ENCODE measurements around the gene PRKG1. TPM values are rescaled to one million over a fixed set of nuclear protein-coding genes. Genes with fewer than 3 reads are reported as not detected.

PRKG1 gene
- total RNA-seq, 2 experiments from 2014 or later, result not detected

DNA sequence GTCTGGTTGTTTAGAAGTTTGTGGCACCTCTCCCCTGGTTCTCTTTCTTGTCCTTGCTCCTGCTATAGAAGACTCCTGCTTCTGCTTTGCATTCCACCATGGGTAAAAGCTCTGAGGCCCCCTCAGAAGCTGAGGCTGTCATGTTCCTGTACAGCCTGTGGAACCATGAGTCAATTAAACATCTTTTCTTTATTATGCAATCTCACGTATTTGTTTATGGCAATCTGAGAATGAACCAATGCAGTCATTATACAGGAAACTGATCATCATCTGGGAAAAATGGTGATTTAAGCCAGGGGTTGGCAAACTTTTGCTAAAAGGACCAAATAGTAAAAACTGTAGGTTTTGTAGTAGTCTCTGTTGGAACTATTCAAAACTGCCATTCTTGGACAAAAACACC lies 449.8 kb downstream of the PRKG1 start:
- DNase-seq, result no peak
- H3K36me3 Mint-ChIP-seq, result no peaks in the 10 kb centered on the region
- peaks cover 1% of the 10 kb centered on the region for H3K27me3 Mint-ChIP-seq
- intact Hi-C loops (cut with micrococcal nuclease), result no loop called here
- no peak overlapping the region for H3K4me3 Mint-ChIP-seq
- ChIA-PET CTCF (no interaction called here), POLR2A (no interaction called here)
- no peaks in the 10 kb centered on the region for H3K9me3 Mint-ChIP-seq
- H3K27ac Mint-ChIP-seq, result no peak overlapping the region
- H3K4me1 Mint-ChIP-seq (ENCODE audit: low read depth), result no peaks in the 10 kb centered on the region

DNA sequence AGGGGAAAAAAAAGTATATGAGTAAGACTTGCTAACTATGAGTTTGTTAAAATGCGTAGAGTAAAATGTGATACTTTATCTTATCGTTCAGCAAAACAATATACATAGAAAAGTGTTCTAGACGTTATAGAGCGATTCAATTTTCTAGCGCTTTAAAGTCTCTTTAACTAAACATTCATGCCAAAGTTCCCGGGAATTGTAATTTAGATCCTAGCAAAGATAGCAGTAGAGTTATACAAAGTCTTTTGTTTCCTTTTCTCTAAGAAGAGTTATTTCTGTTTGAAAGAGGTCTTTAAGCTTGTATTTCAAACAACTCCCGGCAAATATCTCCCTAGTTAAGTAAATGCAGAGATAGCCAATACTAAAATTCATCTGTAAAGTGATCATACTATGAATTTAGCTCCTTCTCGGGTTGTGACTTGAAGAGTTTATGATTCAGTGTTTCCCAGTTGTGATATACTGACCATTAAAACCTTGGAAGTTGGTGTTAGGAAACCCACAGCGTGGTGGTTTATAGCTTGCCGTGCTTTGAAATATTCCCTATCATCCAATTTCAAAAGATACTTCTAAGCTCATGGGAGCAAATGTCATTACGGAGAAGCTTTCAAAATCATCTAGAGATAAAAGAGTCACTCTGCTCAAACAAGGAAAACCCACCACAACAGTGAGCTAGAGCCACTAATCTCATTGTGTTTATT lies 453.4 kb downstream of the PRKG1 start:
- ChIA-PET CTCF (interaction anchor here (1.1 kb wide), 1 partner anchor 22 kb away, joined by 3 read pairs; no protein-coding TSS in a partner anchor), POLR2A (no interaction called here)
- Mint-ChIP-seq H3K4me3 (no peak overlapping the region), H3K27me3 (peaks cover 1% of the 10 kb centered on the region), H3K9me3 (no peaks in the 10 kb centered on the region), H3K4me1 (ENCODE audit: low read depth) (no peaks in the 10 kb centered on the region), H3K36me3 (no peaks in the 10 kb centered on the region), H3K27ac (no peak overlapping the region)
- intact Hi-C loops (cut with micrococcal nuclease), result no loop called here
- DNase-seq, result no peak

DNA sequence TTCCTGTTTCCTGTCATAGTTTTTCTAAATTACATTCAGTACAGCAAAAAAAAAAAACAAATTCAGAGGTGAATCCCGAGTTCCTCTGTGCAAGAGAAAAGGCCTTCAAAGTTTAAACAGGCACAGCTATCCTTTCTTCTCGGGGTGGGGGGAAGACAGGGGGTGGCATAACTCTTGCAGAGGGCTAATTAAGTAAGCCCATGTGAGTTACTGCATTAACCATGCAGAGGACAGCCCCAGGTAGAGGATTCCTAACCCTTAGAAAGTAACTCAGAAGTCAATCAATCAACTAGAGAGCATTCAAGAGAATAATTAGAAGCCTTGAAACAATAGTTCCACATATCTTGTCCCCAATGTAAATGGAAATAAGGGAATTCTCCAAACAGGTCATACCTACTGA lies 454.2 kb downstream of the PRKG1 start:
- ChIA-PET POLR2A (no interaction called here), CTCF (interaction anchor here (1.1 kb wide), 1 partner anchor 21 kb away, joined by 3 read pairs; no protein-coding TSS in a partner anchor)
- H3K9me3 Mint-ChIP-seq, result no peaks in the 10 kb centered on the region
- H3K27me3 Mint-ChIP-seq, result peaks cover 1% of the 10 kb centered on the region
- H3K4me3 Mint-ChIP-seq, result no peak overlapping the region
- H3K27ac Mint-ChIP-seq, result no peak overlapping the region
- intact Hi-C loops (cut with micrococcal nuclease), result no loop called here
- no peaks in the 10 kb centered on the region for H3K36me3 Mint-ChIP-seq
- no peaks in the 10 kb centered on the region for H3K4me1 Mint-ChIP-seq (ENCODE audit: low read depth)
- DNase-seq, result no peak

DNA sequence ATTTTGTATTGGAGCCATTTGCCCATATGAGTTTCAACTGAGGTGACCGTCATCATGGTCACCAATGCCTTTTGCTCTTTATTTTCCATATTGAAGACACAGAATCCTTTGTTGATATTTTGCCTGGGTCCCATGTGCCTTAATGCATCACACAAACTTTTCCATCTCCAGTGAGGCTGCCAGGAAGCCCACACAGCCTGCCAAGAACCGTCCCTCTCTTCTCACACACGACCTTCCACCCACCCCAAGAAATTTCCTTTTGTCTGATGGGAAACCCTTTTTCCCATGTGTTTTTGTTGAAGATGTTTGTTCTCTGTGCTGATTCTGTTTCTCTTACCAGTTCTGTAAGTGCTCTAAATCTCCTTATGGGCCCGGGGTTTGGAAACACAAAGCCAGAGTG lies 456.3 kb downstream of the PRKG1 start:
- Mint-ChIP-seq H3K4me1 (ENCODE audit: low read depth) (no peaks in the 10 kb centered on the region), H3K36me3 (no peaks in the 10 kb centered on the region), H3K4me3 (no peak overlapping the region), H3K27me3 (no peaks in the 10 kb centered on the region), H3K9me3 (no peaks in the 10 kb centered on the region), H3K27ac (no peak overlapping the region)
- DNase-seq, result no peak
- ChIA-PET CTCF (interaction anchor here (0.6 kb wide), 1 partner anchor 299 kb away, joined by 3 read pairs; no protein-coding TSS in a partner anchor), POLR2A (no interaction called here)
- intact Hi-C loops (cut with micrococcal nuclease), result no loop called here

GRCh38 chr10:51532044-51532443 lies 457.8 kb downstream of the PRKG1 start:
- no peak for DNase-seq
- intact Hi-C loops (cut with micrococcal nuclease), result no loop called here
- Mint-ChIP-seq H3K27ac (no peak overlapping the region), H3K9me3 (no peaks in the 10 kb centered on the region), H3K36me3 (no peaks in the 10 kb centered on the region), H3K4me1 (ENCODE audit: low read depth) (no peaks in the 10 kb centered on the region), H3K27me3 (no peaks in the 10 kb centered on the region), H3K4me3 (no peak overlapping the region)
- ChIA-PET POLR2A (no interaction called here), CTCF (interaction anchor here (0.6 kb wide), 1 partner anchor 20 kb away, joined by 3 read pairs; no protein-coding TSS in a partner anchor)

GRCh38 chr10:51542853-51543252 lies 468.6 kb downstream of the PRKG1 start:
- CTCF ChIA-PET, result no interaction called here
- intact Hi-C loops (cut with micrococcal nuclease), result no loop called here
- Mint-ChIP-seq H3K4me1 (ENCODE audit: low read depth) (no peaks in the 10 kb centered on the region), H3K27ac (no peak overlapping the region), H3K27me3 (no peaks in the 10 kb centered on the region), H3K9me3 (no peaks in the 10 kb centered on the region), H3K36me3 (no peaks in the 10 kb centered on the region), H3K4me3 (no peak overlapping the region)
- no peak for DNase-seq
- POLR2A ChIA-PET, result no interaction called here

DNA sequence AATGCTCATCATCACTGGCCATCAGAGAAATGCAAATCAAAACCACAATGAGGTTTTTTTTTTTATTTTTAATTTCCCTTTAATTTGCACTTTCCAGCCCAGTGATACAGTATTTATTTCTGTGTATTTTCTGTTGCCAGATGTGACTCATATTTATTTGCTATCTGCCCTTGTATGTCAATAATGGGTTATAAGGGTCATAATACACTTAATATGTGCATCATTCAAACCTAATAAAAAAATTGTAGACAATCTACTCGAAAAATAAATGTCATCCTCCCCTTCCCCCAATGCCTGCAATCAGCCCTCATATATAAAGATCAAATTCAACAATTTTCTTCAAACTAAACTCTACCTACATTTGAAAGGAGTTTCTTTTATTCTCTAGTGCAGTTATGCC lies 470.6 kb downstream of the PRKG1 start:
- H3K9me3 Mint-ChIP-seq, result no peaks in the 10 kb centered on the region
- H3K27me3 Mint-ChIP-seq, result no peaks in the 10 kb centered on the region
- POLR2A ChIA-PET, result no interaction called here
- intact Hi-C loops (cut with micrococcal nuclease), result no loop called here
- CTCF ChIA-PET, result no interaction called here
- DNase-seq, result no peak
- no peaks in the 10 kb centered on the region for H3K4me1 Mint-ChIP-seq (ENCODE audit: low read depth)
- H3K27ac Mint-ChIP-seq, result no peak overlapping the region
- no peak overlapping the region for H3K4me3 Mint-ChIP-seq
- H3K36me3 Mint-ChIP-seq, result no peaks in the 10 kb centered on the region

- Mint-ChIP-seq H3K4me1 (ENCODE audit: low read depth) (no peaks in the 10 kb centered on the region), H3K27me3 (no peaks in the 10 kb centered on the region), H3K4me3 (no peak overlapping the region), H3K27ac (no peak overlapping the region), H3K9me3 (no peaks in the 10 kb centered on the region), H3K36me3 (no peaks in the 10 kb centered on the region)
- POLR2A ChIA-PET, result no interaction called here
- CTCF ChIA-PET, result no interaction called here
- intact Hi-C loops (cut with micrococcal nuclease), result no loop called here
- no peak for DNase-seq
Measured at GRCh38 chr10:51547941-51548340, 473.7 kb downstream of the PRKG1 start.

DNA sequence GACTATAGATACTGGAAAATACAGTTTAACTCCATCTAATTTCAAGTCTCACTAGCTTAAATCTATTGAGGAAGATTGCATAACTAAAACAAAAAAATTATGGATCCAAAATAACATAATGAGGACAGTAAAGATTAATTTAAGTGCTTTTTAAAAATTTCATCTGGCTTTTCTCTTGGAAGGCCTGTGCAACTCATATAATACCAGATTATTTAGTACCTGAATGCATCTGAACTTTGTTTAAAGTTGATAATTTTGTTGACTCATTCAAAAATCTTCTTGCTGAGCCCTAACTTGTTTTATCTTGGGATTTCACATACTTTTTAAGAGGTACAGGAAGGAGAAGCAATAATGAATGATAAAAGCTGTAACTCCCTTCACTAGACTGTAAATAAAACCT lies 478.6 kb downstream of the PRKG1 start:
- H3K27me3 Mint-ChIP-seq, result peaks cover 1% of the 10 kb centered on the region
- H3K9me3 Mint-ChIP-seq, result no peaks in the 10 kb centered on the region
- H3K36me3 Mint-ChIP-seq, result no peaks in the 10 kb centered on the region
- DNase-seq, result no peak
- intact Hi-C loops (cut with micrococcal nuclease), result no loop called here
- H3K27ac Mint-ChIP-seq, result no peak overlapping the region
- ChIA-PET CTCF (no interaction called here), POLR2A (no interaction called here)
- H3K4me3 Mint-ChIP-seq, result no peak overlapping the region
- H3K4me1 Mint-ChIP-seq (ENCODE audit: low read depth), result no peaks in the 10 kb centered on the region

GRCh38 chr10:51564896-51565510 lies 490.7 kb downstream of the PRKG1 start:
- intact Hi-C loops (cut with micrococcal nuclease), result no loop called here
- no peak for DNase-seq
- H3K9me3 Mint-ChIP-seq, result no peaks in the 10 kb centered on the region
- ChIA-PET POLR2A (no interaction called here), CTCF (no interaction called here)
- H3K27ac Mint-ChIP-seq, result no peak overlapping the region
- no peaks in the 10 kb centered on the region for H3K4me1 Mint-ChIP-seq (ENCODE audit: low read depth)
- H3K27me3 Mint-ChIP-seq, result peaks cover 4% of the 10 kb centered on the region
- H3K4me3 Mint-ChIP-seq, result no peak overlapping the region
- H3K36me3 Mint-ChIP-seq, result no peaks in the 10 kb centered on the region

- H3K27ac Mint-ChIP-seq, result no peak overlapping the region
Measured at GRCh38 chr10:51567271-51567670, 493.0 kb downstream of the PRKG1 start.

DNA sequence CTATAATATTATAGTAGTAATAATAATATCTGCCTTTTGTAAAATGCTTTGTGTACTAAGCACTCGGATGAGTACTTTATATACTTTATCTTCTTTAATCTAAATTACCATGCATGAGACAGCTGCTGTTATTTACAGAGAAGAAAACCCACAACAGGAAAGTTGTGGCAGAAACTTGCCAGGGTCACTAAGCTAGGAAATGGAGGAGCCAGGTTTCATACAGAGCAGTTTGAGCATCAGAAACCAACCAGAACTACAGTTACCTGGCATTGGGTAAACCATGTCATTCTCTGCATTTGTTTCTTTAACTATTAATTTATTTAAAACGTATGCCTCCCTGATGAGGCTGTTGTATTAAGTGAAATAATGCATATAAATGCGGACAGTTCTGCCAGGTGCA lies 495.2 kb downstream of the PRKG1 start:
- ChIA-PET POLR2A (no interaction called here), CTCF (no interaction called here)
- Mint-ChIP-seq H3K27ac (no peak overlapping the region), H3K4me1 (ENCODE audit: low read depth) (no peaks in the 10 kb centered on the region), H3K4me3 (no peak overlapping the region), H3K36me3 (no peaks in the 10 kb centered on the region), H3K9me3 (no peaks in the 10 kb centered on the region), H3K27me3 (peaks cover 4% of the 10 kb centered on the region)
- intact Hi-C loops (cut with micrococcal nuclease), result no loop called here
- no peak for DNase-seq

More at GRCh38 chr10:51567271-51567670, 493.0 kb downstream of the PRKG1 start:
- Mint-ChIP-seq H3K4me1 (ENCODE audit: low read depth) (no peaks in the 10 kb centered on the region), H3K9me3 (no peaks in the 10 kb centered on the region), H3K36me3 (no peaks in the 10 kb centered on the region), H3K4me3 (no peak overlapping the region), H3K27me3 (peaks cover 4% of the 10 kb centered on the region)
- POLR2A ChIA-PET, result no interaction called here
- DNase-seq, result no peak
- CTCF ChIA-PET, result no interaction called here
- intact Hi-C loops (cut with micrococcal nuclease), result no loop called here
